Psoas muscle (tissue), 8 donors: ENCODE results near the gene CAMK2N1. TPM values are rescaled to one million over a fixed set of nuclear protein-coding genes. Genes with fewer than 3 reads are reported as not detected.

Experiments
- ATAC-seq, 4 donors: fragments of 200-7000 bp; cut with Tn5 transposase; one replicate each; pipeline ENCODE4 v1.9.1; 2020; ENCODE audit warnings: moderate library complexity in 3 of 4, mild to moderate bottlenecking in 2 of 4
- DNase-seq, 2 donors: peaks; one replicate each; pipeline ENCODE4 v3.0.0-alpha.2; 2020
- H3K27ac ChIP-seq: fragments of 200-600 bp; one replicate; pipeline ENCODE4 v1.8.0; 2022
- H3K27me3 ChIP-seq, 3 donors: fragments of 200-600 bp in 1 of 3; one replicate each; pipeline versions ENCODE4 v1.6.1 to v1.8.0; 2013 to 2022; ENCODE audit warnings: low read length in 2 of 3, mild to moderate bottlenecking in 2 of 3, moderate library complexity in 1 of 3; ENCODE audit not compliant: insufficient read depth in 3 of 3
- H3K36me3 ChIP-seq, 2 donors: fragments of 200-600 bp in 1 of 2; one replicate each; pipeline versions ENCODE4 v1.6.1 to v1.8.0; 2013 to 2022; ENCODE audit warnings: low read depth in 1 of 2, mild to moderate bottlenecking in 1 of 2, moderate library complexity in 1 of 2; ENCODE audit not compliant: insufficient read depth in 1 of 2
- H3K4me1 ChIP-seq: fragments of 200-600 bp; one replicate; pipeline ENCODE4 v1.8.0; 2022
- H3K4me3 ChIP-seq: fragments of 200-600 bp; one replicate; pipeline ENCODE4 v1.8.0; 2022; ENCODE audit warnings: mild to moderate bottlenecking
- H3K9me3 ChIP-seq: fragments of 200-600 bp; one replicate; pipeline ENCODE4 v1.8.0; 2022
- CTCF ChIP-seq: fragments of 200-600 bp; IDR thresholded peaks from one replicate; pipeline ENCODE4 v1.8.0; 2022; ENCODE audit warnings: antibody characterized with exemption
- WGBS, 3 donors: extraction: QIAGEN DNeasy Blood & Tissue Kit; methylation state at CpG; one replicate each; pipeline versions ENCODE4 v1.1.6 to v1.1.7; 2013; 5-methylcytosine and 5-hydroxymethylcytosine counted together
- intact Hi-C, 2 donors: fragments of 100-400 bp; cut with DNase I; formaldehyde crosslinking; loops; one replicate each; pipeline versions ENCODE4 v1.11.0 to v1.14.2; 2022
- polyA plus RNA-seq, 3 donors: library from polyadenylated mRNA; stranded (reverse); fragments of 200-250 nt; gene quantifications; one replicate each; pipeline ENCODE4 v1.2.3, GENCODE V29; 2013
- total RNA-seq, 4 donors: library from RNA; stranded (reverse); fragmentation: NEBNext Ultra II Directional in 2 of 4; extraction: Animal tissue kit (Norgen Biotek cat#: 25700) in 2 of 4; gene quantifications; one replicate each; pipeline versions ENCODE4 v1.2.1 to v1.2.4, GENCODE V29; 2021 to 2023
- donor health status: healthy with polysubstance abuse.
- donor health status: DM: no; HTN: no; CAD: no; lungs with moderate emphysema.
- donor health status: Bipolar disorder and iron deficiency.
- donor health status: healthy.
- donor health status: DM: yes; HTN: yes; CAD: no.
- donor health status: DM: no; HTN: no; CAD: no.
- donor health status: DM: no; HTN: no; CAD: no.
- donor health status: DM: yes; HTN: yes; CAD: no.

Gene CAMK2N1
- total and polyA plus RNA-seq, 7 donors, result 2.2 to 7.9 (median 4.2) TPM

GRCh38 chr1:20466273-20466672 is 19.7 kb downstream of the CAMK2N1 start:
- ATAC-seq (no peak), DNase-seq (no peak)
- Histone ChIP-seq H3K36me3 (no peaks in the 10 kb centered on the region), H3K4me1 (no peaks in the 10 kb centered on the region), H3K27me3 (peaks cover 0 to 6% (median 0%) of the 10 kb centered on the region in 3 donors), H3K4me3 (no peak overlapping the region), H3K27ac (no peak overlapping the region), H3K9me3 (no peaks in the 10 kb centered on the region)
- intact Hi-C loops, result no loop called here
- no peak for TF ChIP-seq CTCF
- 70 to 74% (median 72%) methylated on average over 9 of the region's 9 CpGs for WGBS, 3 donors

- WGBS, 3 donors, result 68 to 81% (median 75%) methylated on average over 5 of the region's 5 CpGs
- Histone ChIP-seq H3K36me3 (no peaks in the 10 kb centered on the region), H3K27me3 (peaks cover 0 to 6% (median 0%) of the 10 kb centered on the region in 3 donors), H3K4me3 (no peak overlapping the region), H3K9me3 (no peaks in the 10 kb centered on the region), H3K4me1 (no peaks in the 10 kb centered on the region), H3K27ac (no peak overlapping the region)
- ATAC-seq, result no peak
- no peak for DNase-seq
- intact Hi-C loops, result no loop called here
- TF ChIP-seq CTCF, result no peak
Measured at GRCh38 chr1:20465187-20465586, 20.8 kb downstream of the CAMK2N1 start.

GRCh38 chr1:20463502-20463901 is 22.5 kb downstream of the CAMK2N1 start:
- DNase-seq (no peak), ATAC-seq (no peak)
- 71 to 89% (median 85%) methylated on average over 1 of the region's 1 CpG for WGBS, 3 donors
- Histone ChIP-seq H3K27me3 (peaks cover 0 to 6% (median 0%) of the 10 kb centered on the region in 3 donors), H3K4me1 (no peaks in the 10 kb centered on the region), H3K27ac (no peak overlapping the region), H3K4me3 (no peak overlapping the region), H3K9me3 (no peaks in the 10 kb centered on the region), H3K36me3 (no peaks in the 10 kb centered on the region)
- no peak for TF ChIP-seq CTCF
- intact Hi-C loops, result no loop called here

GRCh38 chr1:20462397-20462796 is 23.6 kb downstream of the CAMK2N1 start:
- H3K4me1 ChIP-seq, result no peaks in the 10 kb centered on the region
- no peak overlapping the region for H3K27ac ChIP-seq
- ATAC-seq (no peak), DNase-seq (no peak)
- no peaks in the 10 kb centered on the region for H3K36me3 ChIP-seq
- TF ChIP-seq CTCF, result no peak
- H3K9me3 ChIP-seq, result no peaks in the 10 kb centered on the region
- intact Hi-C loops, result no loop called here
- peaks cover 0 to 9% (median 0%) of the 10 kb centered on the region in 3 donors for H3K27me3 ChIP-seq
- 62 to 69% (median 68%) methylated on average over 3 of the region's 3 CpGs for WGBS, 3 donors
- H3K4me3 ChIP-seq, result no peak overlapping the region

GRCh38 chr1:20458717-20459116 is 27.3 kb downstream of the CAMK2N1 start:
- 83 to 90% (median 84%) methylated on average over 2 of the region's 2 CpGs for WGBS, 3 donors
- DNase-seq (no peak), ATAC-seq (no peak)
- Histone ChIP-seq H3K27ac (no peak overlapping the region), H3K36me3 (no peaks in the 10 kb centered on the region), H3K4me3 (no peak overlapping the region), H3K9me3 (no peaks in the 10 kb centered on the region), H3K4me1 (no peaks in the 10 kb centered on the region), H3K27me3 (peaks cover 0 to 10% (median 4%) of the 10 kb centered on the region in 3 donors)
- intact Hi-C loops, result no loop called here
- no peak for TF ChIP-seq CTCF
